Suprapubic skin (tissue), 4 donors: ENCODE measurements around the gene A2ML1.

Experiments used
- EP300 ChIP-seq: sonication (generic); formaldehyde crosslinking; IDR thresholded peaks from one replicate; pipeline ENCODE4 v1.6.1; 2017; ENCODE audit warnings: antibody characterized with exemption
- POLR2A ChIP-seq, 2 donors: fragments of 450-650 bp; IDR thresholded peaks; one replicate each; pipeline ENCODE4 v1.6.1; 2017; ENCODE audit warnings: antibody characterized with exemption in 2 of 2, mild to moderate bottlenecking in 2 of 2, moderate library complexity in 2 of 2
- POLR2AphosphoS5 ChIP-seq, 3 donors: sonication (generic); formaldehyde crosslinking; IDR thresholded peaks; one replicate each; pipeline ENCODE4 v1.6.1; 2017; ENCODE audit warnings: antibody characterized with exemption in 3 of 3
- TF ChIP-seq, protein P1 (sequence below), 2 donors: fragments of 200-600 bp in 1 of 2; fragments of 450-650 bp in 1 of 2; sonication (generic) in 1 of 2; IDR thresholded peaks; one replicate each; pipeline ENCODE4 v1.5.1; 2016 to 2019; ENCODE audit warnings: antibody characterized with exemption in 2 of 2, mild to moderate bottlenecking in 1 of 2, moderate library complexity in 1 of 2

DNA sequence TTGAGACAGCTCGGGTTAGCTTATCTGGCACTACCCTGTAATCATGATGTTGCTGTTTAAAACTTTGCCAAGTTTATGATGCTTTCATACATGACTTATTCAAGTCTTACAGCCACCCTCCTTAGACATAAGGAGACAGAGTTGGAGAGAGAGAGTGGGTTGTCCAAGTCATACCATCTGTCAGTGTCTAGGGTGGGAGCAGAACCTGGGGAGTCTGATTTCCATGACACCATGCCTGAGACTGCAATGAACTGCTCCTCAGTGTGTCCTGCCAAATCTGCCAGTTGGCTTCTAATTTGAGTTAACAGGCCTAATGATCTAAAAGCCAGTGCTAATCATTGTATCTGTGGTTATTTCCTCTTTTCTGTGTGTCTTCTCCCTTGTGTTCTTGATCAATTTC lies 48.2 kb downstream of the A2ML1 start:
- TF ChIP-seq POLR2A (IDR thresholded peaks at IDR 0.05) (no peak), EP300 (no peak), POLR2AphosphoS5 (IDR thresholded peaks at IDR 0.05) (no peak)
- TF ChIP-seq, protein P1, sequence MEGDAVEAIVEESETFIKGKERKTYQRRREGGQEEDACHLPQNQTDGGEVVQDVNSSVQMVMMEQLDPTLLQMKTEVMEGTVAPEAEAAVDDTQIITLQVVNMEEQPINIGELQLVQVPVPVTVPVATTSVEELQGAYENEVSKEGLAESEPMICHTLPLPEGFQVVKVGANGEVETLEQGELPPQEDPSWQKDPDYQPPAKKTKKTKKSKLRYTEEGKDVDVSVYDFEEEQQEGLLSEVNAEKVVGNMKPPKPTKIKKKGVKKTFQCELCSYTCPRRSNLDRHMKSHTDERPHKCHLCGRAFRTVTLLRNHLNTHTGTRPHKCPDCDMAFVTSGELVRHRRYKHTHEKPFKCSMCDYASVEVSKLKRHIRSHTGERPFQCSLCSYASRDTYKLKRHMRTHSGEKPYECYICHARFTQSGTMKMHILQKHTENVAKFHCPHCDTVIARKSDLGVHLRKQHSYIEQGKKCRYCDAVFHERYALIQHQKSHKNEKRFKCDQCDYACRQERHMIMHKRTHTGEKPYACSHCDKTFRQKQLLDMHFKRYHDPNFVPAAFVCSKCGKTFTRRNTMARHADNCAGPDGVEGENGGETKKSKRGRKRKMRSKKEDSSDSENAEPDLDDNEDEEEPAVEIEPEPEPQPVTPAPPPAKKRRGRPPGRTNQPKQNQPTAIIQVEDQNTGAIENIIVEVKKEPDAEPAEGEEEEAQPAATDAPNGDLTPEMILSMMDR (IDR thresholded peaks at IDR 0.05): no peak
